Panc1 (cell line): Measurements from ENCODE around the gene ACIN1. TPM values are rescaled to one million over a fixed set of nuclear protein-coding genes. Genes with fewer than 3 reads are reported as not detected.

ENCODE experiments used
- ATAC-seq: fragments of 200-7000 bp; cut with Tn5 transposase; 2 replicates; pipeline ENCODE4 v1.9.1; 2020; ENCODE audit warnings: mild to moderate bottlenecking, moderate library complexity
- BruUV-seq: library from RNA; stranded (reverse); fragments of 400-500 nt; replicated peaks from 2 replicates; lab custom pipeline; 2021; lab: Mats Ljungman, UMichigan
- CTCF ChIA-PET: fragments of 300-600 bp; sonication (Branson Sonifier 250); formaldehyde crosslinking; loops from one replicate; lab custom pipeline; 2022; ENCODE audit warnings: antibody characterized with exemption; lab: Charles Lee
- POLR2A ChIA-PET: fragments of 300-600 bp; sonication (Branson Sonifier 250); formaldehyde crosslinking; loops from one replicate; lab custom pipeline; 2022; ENCODE audit warnings: antibody characterized with exemption; lab: Charles Lee
- DNase-seq: peaks from one replicate; pipeline ENCODE4 v3.0.0-alpha.2; 2010; ENCODE audit warnings: low read depth, low spot score
- H3K27ac ChIP-seq: 2 replicates; pipeline ENCODE4 v1.5.1; 2011; ENCODE audit warnings: mild to moderate bottlenecking, low read length, inconsistent platforms
- H3K27me3 ChIP-seq: fragments of 200-500 bp; sonication (Bioruptor generic); 2 replicates; pipeline ENCODE4 v1.6.0; 2014; ENCODE audit warnings: low read length, inconsistent platforms; ENCODE audit not compliant: control insufficient read depth, insufficient read depth
- H3K36me3 ChIP-seq: fragments of 200-500 bp; sonication (Bioruptor generic); 2 replicates; pipeline ENCODE4 v1.5.1; 2014; ENCODE audit warnings: inconsistent platforms, mild to moderate bottlenecking, low read length, moderate library complexity; ENCODE audit not compliant: control insufficient read depth, insufficient read depth
- H3K4me1 ChIP-seq: 2 replicates; pipeline ENCODE4 v1.5.1; 2011; ENCODE audit warnings: inconsistent platforms, mild to moderate bottlenecking, low read length, moderate library complexity; ENCODE audit not compliant: control insufficient read depth, insufficient read depth
- H3K4me3 ChIP-seq, 2 experiments: 2 replicates each; pipeline ENCODE4 v1.5.1; 2011 to 2012; ENCODE audit warnings: low read depth in 2 of 2, low read length in 2 of 2, mild to moderate bottlenecking in 2 of 2, inconsistent platforms in 1 of 2, moderate library complexity in 1 of 2
- H3K9me3 ChIP-seq: fragments of 200-500 bp; sonication (Bioruptor generic); 2 replicates; pipeline ENCODE4 v1.5.1; 2014; ENCODE audit warnings: low read depth, mild to moderate bottlenecking, inconsistent platforms, low read length, moderate library complexity; ENCODE audit not compliant: control insufficient read depth, insufficient read depth
- CTCF ChIP-seq: fragments of 450-650 bp; IDR thresholded peaks from 2 replicates; pipeline ENCODE4 v1.5.1; 2017; ENCODE audit warnings: mild to moderate bottlenecking
- POLR2AphosphoS5 ChIP-seq: IDR thresholded peaks from 2 replicates; pipeline ENCODE4 v1.6.1; 2012; ENCODE audit warnings: mild to moderate bottlenecking, low read depth, low read length, moderate library complexity
- REST ChIP-seq, 2 experiments: IDR thresholded peaks; 2 replicates each; pipeline ENCODE4 v1.6.1; 2011 to 2012; ENCODE audit warnings: low read depth in 2 of 2, control low read depth in 1 of 2, low read length in 1 of 2, mild to moderate bottlenecking in 1 of 2, moderate library complexity in 1 of 2; ENCODE audit not compliant: insufficient read depth in 1 of 2
- SIN3A ChIP-seq: IDR thresholded peaks from 2 replicates; pipeline ENCODE4 v1.6.1; 2012; ENCODE audit warnings: low read depth, mild to moderate bottlenecking, low read length, moderate library complexity, borderline replicate concordance; ENCODE audit not compliant: insufficient read depth
- TCF7L2 ChIP-seq: IDR thresholded peaks from 2 replicates; pipeline ENCODE4 v1.6.1; 2011; ENCODE audit warnings: mild to moderate bottlenecking, low read depth, low read length, inconsistent platforms
- in situ Hi-C: cut with HindIII; loops from 2 replicates; pipeline ENCODE4 v1.10.0; 2016; ENCODE audit warnings: low sequenced_read_pairs, low pct_unique_long_range_greater_than_20kb
- intact Hi-C: fragments of 100-400 bp; cut with micrococcal nuclease; formaldehyde crosslinking; loops from one replicate; pipeline ENCODE4 v1.10.0; 2022; ENCODE audit not compliant: unreplicated experiment
- total RNA-seq: library from RNA; stranded (reverse); gene quantifications from one replicate; pipeline ENCODE4 v1.2.1, GENCODE V29; 2021; ENCODE audit not compliant: unreplicated experiment

Gene ACIN1
- total RNA-seq, 1 experiment from 2014 or later: 162 TPM

GRCh38 chr14:23047751-23048693 is 46.9 kb downstream of the ACIN1 start:
- ChIA-PET CTCF (interaction anchor here (0.6 to 0.7 kb wide), 2 partner anchors 42 to 50 kb away, joined by 3 to 4 read pairs; no protein-coding TSS in a partner anchor), POLR2A (no interaction called here)
- no TSS peak for BruUV-seq
- intact Hi-C loops (no loop called here), in situ Hi-C loops (no loop called here)
- Histone ChIP-seq H3K4me3 (no peak overlapping the region), H3K4me1 (no peaks in the 10 kb centered on the region), H3K9me3 (no peaks in the 10 kb centered on the region), H3K27ac (no peak overlapping the region), H3K27me3 (no peaks in the 10 kb centered on the region), H3K36me3 (no peaks in the 10 kb centered on the region)
- TF ChIP-seq SIN3A (no peak), POLR2AphosphoS5 (no peak), TCF7L2 (no peak), REST (IDR thresholded peaks at IDR 0.05; ENCODE audit: insufficient read depth in 1 of 2, low read depth in 2 of 2, low read length in 1 of 2) (no peak), CTCF (no peak)
- no peak for ATAC-seq
- no peak for DNase-seq

- in situ Hi-C loops: no loop called here
- CTCF ChIA-PET: interaction anchor here (0.6 to 0.7 kb wide), 2 partner anchors 41 to 49 kb away, joined by 3 to 4 read pairs; no protein-coding TSS in a partner anchor
These were observed 47.8 kb downstream of the ACIN1 start for GRCh38 chr14:23047034-23047634.

More at GRCh38 chr14:23047034-23047634, 47.8 kb downstream of the ACIN1 start:
- H3K9me3 ChIP-seq: no peaks in the 10 kb centered on the region
- H3K27ac ChIP-seq: no peak overlapping the region
- POLR2A ChIA-PET: no interaction called here
- H3K4me1 ChIP-seq: no peaks in the 10 kb centered on the region
- DNase-seq (no peak), ATAC-seq (no peak)
- TF ChIP-seq TCF7L2 (no peak), POLR2AphosphoS5 (no peak), REST (IDR thresholded peaks at IDR 0.05; ENCODE audit: insufficient read depth in 1 of 2, low read depth in 2 of 2, low read length in 1 of 2) (no peak), SIN3A (no peak), CTCF (no peak)
- H3K4me3 ChIP-seq: no peak overlapping the region
- intact Hi-C loops: no loop called here
- H3K36me3 ChIP-seq: no peaks in the 10 kb centered on the region
- BruUV-seq: no TSS peak
- H3K27me3 ChIP-seq: no peaks in the 10 kb centered on the region
